Activated T-helper 1 cell treated with anti-CD3 and anti-CD28 coated beads, Interleukin-2, amount 50 U/mL, for 16 hours (primary cell): Measurements from ENCODE around the gene CD226.
"Not testable (repeated sequence)": the region's sequence is repeated elsewhere in the genome, so short reads cannot be mapped to it uniquely, and the experiment has no call there.

ENCODE experiments used
- DNase-seq, 2 donors: peaks; one replicate each; pipeline ENCODE4 v3.0.0-alpha.2; 2020; ENCODE audit warnings: low read depth in 1 of 2, low spot score in 1 of 2

The CD226 gene

DNA sequence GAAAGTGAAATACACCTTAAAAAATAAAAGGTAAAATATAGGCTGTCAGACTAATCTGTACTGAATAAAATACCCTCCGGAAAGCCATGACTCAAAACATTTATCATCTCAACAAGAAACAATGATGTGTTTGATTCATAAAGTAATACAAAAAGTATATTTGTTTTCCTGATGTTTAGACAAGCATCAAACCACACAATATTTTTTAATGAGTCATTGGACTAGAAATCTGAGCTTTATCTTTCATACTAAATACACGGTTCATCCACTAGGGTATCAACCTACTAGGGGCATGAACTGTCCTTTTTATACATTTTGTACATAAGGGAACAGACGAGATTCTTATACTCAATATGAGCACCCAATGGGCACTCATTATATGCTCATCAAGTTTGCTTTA, 31.3 kb downstream of the CD226 start:
- DNase-seq: no peak

DNA sequence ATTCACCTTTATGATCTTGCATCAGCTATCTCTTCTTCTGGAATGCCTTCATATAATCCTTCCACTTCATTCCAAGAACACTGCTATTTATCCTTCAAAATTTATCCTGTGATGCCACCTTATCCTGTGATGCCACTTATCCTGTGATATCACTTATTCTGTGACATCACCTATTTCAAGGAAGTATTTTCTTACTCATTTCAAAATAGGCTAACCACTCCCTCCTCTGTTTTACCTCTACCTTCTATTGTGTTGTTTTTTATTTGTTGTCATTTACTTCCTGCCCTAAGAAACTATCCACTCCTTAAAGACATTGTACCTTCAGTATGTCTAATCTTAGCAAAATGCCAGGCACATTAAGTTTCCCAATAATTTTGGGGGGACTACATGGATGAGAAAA, 38.8 kb downstream of the CD226 start:
- no peak for DNase-seq

DNA sequence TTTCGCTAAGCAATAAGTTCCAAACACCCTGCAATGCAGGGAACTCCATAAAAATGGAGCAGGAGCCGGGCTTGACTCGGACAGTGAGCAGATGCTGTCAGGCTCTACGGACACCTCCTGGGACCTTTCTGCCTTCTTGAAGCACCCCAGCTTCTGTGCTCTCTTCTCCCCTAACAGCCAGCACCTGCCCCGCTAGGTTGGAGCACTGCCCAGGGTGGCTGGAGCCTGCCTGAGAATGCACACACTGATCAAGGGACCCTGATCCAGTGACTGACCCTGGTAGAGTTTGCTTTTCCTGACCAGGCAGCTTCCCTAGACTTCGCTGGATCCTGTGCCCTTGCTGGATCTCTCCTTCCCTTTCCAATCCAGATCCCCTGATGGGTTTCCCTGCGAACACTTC, 40.9 kb downstream of the CD226 start:
- no peak for DNase-seq

DNA sequence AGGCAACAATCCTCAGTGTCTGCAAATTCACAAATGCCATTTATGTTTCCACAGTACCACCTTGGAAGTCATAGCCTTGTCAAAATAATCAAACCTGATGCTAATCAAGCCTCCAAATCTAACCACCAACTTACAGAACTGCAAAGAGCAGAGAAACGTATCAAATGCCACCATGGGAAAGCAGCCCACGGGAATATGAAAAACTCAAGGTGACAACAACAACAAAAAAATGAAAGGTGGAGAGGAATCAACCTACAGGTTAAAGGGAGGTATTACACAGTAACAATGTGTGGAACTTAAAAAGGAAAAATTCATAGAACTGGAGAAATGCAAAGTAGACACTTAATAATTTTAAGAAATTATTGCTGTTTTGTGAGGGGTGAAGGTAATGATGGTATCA, 46.7 kb downstream of the CD226 start:
- DNase-seq: no peak

DNA sequence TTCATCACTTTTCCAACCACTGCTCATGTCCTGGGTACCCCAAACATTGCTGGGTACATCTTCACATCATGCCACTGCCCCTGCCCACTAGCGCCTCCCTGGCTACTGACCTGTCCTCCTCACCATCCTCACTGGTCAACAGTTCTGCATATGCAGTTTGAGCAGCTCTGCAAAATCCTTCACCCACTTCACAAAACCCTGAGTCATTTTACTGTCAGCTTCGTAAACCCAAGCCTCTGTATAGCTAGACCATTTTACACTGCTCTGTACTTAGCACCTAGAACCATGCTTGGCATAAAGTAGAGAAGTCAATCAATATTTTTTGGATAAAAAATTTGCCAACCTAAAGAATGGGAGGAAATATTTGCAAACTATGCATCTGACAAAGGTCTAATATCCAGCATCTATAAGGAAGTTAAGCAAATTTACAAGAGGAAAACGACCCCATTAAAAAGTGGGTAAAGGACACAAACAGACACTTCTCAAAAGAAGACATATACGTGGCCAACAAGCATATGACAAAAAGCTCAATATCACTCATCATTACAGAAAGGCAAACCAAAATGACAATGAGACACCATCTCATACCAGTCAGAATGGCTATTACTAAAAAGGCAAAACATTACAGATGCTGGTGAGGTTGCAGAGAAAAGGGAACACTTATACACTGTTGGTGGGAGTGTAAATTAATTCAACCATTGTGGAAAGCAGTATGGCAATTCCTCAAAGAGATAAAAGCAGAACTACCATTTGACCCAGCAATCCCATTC, 48.3 kb downstream of the CD226 start:
- not testable (repeated sequence) for DNase-seq

DNA sequence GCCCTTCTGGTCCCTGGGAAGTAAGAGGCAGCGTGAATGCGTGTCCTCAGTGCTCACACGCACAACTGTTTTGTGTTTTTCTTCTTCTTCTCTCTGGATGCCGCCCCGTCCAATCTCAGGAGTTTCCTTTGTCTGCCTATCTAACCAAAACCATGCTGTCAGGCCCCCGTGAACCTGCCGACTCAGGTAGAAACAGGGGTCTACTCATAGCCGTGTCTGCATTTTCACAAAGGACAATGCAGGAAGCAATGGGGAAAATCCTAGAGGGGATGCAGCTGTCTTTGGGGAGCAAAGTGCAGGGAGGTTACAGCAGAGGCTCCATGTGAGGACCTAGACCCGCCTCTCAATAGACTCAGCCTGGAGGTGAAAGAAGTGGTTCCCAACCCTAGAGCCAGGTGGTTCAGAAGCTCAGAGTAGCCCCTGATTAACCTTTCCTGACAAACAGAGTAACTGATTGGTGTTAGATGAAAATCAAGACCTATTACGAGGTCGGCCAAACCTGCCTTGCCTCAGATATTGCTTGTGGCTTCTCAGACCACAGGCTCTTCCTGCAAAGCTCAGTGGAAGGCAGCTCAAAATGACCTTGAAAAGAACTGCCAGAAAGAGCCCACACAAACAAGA, 49.3 kb downstream of the CD226 start:
- peak in 1 of 2 donors; percentile 25 for DNase-seq

DNA sequence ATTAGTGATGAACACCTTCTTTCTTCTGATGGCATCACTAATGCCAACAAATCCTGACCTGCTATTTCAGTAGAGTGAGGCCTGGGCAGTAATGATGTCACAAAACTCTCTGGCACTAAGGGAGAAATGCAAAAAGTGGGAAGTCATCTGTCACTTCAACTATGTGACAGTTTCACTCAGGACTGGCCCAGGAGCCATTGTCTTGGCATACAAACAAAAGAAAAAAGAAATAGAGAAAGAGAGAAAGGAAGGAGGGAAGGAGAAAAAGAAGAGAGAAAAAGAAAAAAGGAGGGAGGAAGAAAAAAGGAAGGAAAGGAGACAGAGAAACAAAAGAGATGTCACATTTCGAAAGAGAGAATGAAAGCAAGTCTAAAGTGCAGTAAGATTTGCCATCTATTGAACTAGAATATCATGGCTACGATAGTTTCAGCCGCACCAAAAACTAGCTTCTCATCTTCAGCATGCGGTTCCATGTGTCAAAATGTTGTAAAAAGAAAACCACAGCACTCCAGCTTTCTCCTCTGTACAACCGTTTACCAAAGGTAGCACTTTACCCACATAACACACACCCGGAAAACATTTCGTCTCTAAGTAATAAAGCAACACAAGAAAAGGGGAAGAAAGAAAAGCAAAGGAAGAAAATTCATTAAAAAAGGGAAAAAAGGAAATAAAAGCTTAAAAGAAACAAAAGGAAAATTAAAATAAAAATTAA, 50.1 kb downstream of the CD226 start:
- DNase-seq: no peak

DNA sequence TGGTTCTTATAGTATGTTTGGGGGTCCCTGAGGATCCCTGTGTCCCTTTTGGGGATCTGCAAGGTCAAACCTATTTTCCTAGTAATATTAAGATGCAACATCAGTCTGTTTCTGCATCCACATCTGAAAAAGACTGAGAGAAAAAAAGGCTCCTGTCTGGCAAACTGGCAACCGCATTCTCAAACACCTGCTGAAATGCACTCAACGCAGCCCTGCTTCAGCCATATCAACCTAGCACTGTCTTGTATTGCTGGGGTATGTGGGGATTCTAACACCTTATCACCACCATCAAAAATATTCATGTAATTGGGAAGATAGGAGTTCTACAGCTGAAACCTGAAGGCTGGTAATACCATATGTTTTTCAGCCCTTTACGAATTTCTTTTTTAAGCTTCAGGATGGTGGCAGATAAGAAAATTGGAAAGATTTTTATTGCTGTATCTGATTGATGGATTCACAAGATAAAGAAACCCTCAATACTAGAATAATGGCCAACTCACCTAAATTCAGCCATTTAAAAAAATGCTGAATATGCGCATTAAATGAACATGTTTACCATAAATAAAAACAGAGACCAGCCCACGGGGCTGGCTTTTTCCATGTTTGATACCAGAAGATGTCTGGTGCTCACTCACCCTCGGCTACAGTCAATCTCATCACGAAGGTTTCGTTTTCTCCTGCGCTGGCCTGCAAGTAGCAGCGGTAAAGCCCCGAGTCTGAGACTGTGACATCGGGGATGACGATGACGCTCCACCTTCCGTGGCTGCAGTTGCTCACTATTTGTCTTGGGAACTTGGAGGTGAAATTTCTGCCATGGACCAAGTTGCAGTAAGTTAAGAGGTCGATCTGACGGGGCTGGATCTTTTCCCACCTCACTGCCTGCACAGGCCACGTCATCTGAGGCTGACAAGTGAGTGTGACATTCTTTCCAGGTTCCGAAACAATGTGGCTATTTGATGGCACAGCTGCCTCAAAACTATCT, 52.3 kb downstream of the CD226 start:
- no peak for DNase-seq

DNA sequence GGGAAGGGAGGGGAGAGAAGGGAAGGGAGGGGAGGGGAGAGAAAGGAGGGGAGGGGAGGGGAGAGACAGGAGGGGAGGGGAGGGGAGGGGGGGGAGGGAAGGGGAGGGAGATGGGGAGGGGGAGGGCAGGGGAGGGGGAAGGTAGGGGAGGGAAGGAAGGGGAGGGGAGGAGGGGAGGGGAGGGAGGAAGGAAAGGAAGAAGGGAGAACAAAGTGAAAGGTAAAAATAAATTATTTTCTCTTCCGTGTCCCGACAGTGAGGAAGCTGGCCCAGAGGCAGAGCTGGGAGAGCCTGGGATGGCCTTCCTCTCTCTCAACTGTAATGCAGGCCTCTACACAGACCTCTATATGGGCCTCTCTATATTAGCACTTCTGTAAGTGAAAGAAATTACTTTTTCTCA, 53.2 kb downstream of the CD226 start:
- DNase-seq: no peak

DNA sequence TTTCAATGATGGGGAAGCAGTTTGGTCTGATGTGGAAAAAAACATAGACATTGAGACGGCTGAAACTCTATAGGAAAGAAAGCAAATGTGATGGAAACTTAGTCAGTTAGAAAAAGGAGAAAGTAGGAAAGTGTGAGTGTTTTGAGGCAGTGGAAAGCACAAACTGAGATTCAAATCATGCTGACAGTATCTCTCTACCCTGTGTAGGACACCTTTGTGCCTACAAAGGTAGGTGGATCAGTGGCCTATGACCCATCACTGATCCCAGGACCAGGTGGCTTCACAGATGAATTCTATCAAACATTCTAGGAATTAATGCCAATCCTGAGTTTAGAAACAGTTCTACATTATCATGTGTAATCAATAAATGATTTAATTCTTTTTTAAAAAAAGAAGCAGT, 57.1 kb downstream of the CD226 start:
- no peak for DNase-seq

DNA sequence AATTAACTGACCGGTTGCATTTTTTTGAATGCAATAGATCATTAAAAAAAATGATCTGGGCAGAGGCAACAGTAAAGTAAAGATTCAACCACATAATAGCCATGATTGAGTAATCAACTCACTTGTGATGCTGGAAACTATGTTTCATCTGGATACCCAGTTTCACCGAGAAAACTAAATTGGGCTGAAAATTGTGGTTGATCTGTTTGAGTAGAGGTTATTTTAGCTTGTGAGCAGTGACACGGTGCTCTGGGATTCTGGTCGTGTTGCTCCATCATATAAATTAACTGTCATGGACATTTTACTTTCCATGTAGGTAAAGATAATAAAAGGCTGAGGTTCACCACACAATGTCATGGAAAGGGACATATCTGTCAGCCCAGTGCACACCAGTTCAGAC, 58.7 kb downstream of the CD226 start:
- DNase-seq: no peak

DNA sequence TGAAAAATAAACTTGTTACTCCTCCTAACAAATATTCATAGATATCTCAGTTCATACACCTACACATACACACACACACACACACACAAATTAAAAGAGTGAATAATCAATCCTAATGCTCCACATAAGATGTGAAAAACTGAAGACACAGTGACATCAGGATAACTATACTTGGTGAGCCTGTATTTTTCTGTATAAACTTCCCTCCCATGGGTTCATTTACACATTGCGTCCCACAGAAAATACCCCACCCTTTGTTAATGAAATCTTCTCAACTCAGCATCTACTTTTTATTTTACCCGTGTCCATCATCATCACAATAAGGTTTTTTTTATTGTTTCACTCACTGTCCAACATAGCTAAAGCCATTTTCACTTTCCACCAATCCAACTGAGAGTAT, 60.4 kb downstream of the CD226 start:
- no peak for DNase-seq

DNA sequence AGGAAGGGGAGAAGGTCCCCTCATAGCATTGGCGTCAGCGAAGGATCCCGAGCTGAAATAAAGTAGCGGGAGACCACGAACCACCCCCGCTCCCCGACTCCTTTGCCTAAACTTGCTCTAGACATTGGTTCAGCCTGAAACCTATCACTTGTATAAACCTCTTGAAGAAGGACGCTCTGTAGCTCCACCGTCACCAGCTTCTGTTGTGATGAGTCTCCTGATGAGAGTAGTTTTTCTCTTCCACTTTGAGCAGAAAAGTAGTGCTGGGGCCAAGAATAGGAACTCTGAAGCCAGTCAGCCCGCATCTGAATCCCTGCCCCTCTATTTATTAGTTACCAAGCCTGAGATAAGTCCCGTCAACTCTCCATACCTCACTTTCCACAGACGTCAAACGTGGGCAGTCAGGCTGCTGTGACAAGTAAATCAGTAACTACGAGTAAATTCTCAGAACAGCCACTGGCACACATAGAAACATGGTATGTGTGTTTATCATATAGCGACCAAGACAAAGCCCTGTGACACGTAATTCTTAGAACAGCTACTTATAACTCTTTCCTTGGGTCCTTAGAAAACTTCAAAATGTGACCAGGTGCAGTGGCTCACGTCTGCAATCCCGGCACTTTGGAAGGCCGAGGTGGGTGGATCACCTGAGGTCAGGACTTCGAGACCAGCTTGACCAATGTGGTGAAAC, 61.7 kb downstream of the CD226 start:
- DNase-seq: peak in 1 of 2 donors; percentile 23

DNA sequence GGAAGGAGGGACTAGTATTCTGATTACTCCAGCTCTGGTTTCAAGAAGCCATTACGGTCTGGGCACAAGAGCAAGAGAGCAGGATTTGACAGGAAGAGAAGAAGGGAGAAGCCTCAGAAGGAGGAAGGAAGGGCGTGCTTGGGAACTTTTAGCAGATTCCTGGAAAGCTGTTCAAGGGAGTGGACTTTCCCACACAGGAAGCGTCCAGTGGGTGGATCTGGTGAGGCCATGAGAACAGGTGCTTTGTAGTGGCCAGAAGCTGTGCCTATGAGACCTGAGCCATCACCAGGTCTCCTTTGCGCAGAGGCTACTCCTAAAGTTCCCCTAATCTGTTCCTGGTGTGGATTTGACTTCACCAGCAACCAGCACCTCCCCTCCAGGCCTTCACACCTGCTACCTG, 62.3 kb downstream of the CD226 start:
- DNase-seq: no peak

DNA sequence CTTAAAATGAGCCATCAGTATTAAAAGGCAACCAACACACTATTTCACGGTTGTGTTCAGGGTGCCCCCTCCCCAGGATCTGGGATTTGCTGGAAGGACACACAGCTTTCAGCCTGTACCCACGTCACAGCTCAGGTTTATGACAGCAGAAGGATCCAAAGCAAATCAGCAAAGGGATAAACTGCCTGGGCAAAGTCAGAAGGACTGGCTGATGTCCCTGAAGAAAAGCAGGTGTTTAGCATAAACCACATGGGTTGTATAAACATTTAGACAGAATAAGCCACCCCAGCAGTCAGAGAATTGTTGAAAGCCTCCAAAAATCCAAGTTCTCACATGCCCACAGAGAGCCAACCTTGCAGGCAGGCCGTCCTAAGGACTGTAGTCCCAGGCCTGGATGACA, 63.9 kb downstream of the CD226 start:
- DNase-seq: no peak

DNA sequence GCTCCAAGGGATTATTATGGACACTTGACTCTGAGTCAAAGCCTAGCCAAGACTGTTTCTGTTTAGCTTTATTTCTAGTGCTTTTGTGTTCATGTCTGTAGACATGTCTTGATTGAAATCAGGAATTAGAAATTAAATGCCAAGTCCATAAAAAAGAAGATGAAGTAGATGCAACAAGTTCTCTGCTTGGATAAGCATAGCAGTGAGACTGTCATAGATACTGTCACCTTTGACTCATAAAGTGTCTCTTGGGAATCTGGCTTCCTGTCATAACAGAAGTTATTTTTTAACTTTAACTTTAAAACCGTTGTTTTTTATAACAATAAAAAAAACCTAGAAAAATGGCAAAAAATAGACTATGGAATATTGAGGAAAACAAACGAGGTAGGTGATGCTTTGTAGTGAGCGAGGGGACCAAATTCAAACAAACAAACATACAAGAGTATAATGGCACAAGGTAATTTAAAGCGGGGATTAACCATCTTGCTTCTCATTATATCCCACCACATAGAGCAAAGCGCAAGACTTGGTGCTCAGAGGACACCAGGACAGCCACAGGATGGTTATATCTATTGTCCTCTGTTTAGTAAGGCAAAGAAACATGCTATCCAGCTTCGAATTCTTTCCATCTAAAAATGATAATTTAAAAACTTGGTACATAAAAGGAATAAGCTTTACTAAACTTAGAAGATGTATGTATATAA, 64.6 kb downstream of the CD226 start:
- DNase-seq: no peak

DNA sequence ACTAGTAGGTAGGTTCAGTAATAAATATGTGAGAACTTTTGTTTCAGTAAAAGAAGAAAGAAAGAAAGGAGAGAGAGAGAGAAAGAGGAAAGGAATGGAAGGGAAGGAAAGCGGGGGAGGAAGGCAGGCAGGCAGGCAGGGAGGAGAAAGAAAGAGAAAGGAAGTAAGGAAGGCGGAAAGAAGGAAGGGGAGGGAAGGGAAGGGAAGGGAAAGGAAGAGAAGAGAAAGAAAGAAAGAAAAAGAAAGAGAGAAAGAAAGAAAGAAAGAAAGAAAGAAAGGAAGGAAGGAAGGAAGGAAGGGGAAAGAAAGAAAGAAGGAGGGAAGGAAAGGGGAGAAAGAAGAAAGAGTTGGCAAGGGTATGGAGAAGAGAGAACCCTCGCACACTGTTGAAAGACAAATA, 67.6 kb downstream of the CD226 start:
- no peak for DNase-seq

DNA sequence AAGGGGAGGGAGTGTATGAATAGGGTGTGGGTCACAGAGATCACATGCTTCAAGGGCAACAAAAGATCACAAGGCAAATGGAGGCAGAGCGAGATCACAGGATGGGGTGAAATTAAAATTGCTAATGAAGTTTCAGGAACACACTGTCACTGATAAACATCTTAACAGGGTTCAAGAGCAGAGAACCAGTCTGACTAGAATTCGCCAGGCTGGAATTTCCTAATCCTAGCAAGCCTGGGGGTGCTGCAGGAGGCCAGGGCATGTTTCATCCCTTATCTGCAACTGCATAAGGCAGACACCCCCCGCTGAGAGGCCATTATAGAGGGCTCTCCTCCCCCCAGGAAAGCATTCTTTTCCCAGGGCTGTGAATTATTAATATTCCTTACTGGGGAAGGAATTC, 68.6 kb downstream of the CD226 start:
- not testable (repeated sequence) for DNase-seq

DNA sequence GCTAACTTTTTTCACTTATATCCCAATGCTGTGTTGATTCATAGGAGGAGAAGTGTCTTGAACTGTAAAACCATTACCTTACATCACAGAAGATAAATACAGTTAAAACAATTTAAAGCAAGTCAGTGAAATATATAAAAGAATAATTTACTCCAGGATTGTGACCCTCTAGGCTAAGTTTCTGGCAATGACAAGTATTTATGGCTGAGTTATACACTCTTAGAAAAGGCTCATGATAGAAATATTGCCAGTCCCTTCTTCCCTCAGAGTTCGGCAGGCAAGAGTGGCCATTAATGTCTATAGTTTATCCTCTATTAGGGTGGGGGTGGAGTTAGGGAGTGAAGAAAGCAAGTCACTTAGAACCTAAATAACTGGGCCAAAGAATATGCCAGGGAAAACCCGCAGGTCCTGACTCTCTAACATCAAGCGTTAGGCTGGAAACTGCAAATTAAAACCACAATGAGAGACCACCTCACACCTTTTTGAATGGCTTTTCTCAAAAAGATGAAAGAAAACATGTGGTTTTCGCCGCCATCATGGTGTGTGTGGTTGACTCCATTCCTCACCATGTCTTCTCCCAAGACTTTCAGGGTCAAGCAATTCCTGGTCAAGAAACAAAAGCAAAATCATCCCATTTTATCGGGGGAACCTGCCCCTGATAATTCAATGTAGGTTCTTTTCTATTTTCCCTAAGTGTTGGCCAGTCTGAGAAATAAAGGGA, 69.3 kb downstream of the CD226 start:
- no peak for DNase-seq
